ENCODE data around the gene CAPN1.
"Not testable (repeated sequence)": the region's sequence is repeated elsewhere in the genome, so short reads cannot be mapped to it uniquely, and the experiment has no call there.

The CAPN1 gene

DNA sequence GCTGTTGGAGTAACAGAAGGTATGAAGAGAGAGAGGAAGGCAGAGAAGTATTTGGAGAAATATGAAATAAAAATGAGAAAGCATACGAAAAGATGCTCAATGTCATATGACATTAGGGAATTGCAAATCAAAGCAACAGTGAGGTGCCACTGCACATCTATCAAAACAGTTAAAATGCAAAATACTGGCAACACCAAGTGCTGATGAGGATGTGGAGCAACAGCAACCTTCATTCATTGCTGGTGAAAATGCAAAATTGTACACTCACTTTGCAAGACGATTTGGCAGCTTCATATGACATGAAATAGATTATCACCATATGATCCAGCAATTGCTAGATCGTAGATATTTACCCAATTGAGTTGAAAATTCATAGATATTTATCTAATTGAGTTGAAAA lies 21.1 kb upstream of the CAPN1 start:
- no peak for DNase-seq

DNA sequence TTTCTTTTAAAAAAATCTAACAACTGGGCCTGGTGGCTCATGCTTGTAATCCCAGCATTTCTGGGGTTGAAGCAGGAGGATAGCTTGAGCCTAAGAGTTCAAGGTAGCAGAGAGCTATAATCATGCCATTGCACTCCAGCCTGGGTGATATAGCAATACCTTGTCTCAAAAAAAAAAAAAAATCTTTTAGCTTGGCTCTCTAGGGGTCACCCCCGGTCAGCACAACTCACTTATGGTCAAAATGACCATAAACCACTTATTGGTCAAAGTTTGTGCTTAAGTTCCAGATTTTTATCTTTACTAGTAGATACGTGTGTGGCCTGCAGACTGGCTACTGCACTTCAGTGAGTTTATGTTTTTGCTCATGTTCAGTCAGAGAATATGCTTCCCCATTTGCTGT lies 18.0 kb upstream of the CAPN1 start:
- no peak for DNase-seq

DNA sequence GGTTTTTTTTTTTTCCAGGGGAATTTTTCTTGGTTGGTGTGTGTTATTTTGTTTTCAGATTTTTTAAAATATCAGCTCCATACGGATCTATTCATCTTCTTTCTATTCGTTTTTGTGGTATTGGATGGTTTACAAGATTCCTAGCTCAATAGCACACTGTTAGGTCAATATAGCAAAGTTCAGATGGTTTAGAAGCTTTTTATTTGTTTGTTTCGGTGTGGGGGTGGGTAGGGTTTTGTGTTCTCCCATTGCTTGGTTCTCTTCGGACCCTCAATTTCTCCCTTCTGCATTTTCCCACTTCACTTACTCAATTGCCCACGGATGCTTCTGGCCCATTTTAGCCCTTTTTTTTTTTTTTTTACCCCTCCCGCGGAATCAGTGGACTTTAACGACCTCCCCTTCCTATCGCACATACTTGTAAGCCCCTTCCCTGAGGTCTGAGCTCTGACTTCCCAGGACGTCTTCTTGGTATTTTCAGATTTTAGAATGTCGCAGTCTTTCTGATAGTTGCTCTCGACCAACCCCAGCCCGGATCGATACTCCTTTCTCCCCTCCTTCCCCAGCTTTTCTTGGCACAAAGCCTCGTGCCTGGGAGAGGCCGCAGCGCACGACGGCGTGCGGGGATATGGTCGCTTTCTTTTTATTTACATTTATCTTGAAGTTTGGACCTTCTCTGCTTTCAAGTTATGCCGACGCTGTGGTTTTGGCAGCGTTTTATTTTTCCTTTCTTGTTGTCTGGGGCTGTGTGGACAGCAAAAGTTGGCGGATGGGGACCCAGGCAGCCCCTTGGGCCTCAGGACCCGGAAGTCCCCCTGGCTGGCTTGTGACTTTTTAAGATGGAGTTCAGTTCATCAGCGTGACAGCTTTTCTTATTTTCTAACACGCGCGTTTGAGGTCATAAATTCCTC lies 16.1 kb upstream of the CAPN1 start:
- DNase-seq: no peak

DNA sequence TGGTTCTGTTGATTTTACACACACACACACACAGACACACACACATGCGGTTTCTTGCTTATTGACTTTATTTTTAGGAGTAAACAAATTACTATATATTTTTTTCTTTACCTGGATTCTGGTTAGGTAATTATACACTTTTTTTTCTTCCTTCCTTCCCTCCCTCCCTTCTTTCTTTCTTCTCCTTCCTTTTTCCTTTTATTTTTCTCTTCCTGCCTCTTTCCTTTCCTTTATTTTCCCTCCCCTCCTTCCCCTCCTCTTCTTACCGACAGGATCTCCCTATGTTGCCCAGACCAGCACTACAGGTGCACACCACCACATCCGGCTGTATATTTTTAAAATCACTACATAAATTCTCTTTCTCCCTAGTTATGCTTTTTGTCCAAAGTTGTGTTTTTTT lies 14.8 kb upstream of the CAPN1 start:
- no peak for DNase-seq

DNA sequence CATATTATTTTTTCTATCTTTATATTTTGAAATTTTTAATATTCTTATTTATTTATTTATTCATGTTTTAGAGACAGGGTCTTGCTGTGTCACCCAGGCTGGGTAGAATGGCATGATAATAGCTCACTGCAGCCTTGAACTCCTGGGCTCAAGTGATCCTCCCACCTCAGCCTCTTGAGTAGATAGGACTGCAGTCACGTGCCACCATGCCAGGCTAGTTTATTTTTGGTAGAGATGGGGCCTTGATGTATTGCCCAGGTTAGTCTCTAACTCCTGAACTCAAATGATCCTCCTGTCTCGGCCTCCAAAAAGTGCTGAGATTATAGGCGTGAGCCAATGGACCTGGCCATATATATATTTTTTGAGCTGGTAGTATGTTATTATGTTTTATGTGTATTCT lies 14.1 kb upstream of the CAPN1 start:
- no peak for DNase-seq

DNA sequence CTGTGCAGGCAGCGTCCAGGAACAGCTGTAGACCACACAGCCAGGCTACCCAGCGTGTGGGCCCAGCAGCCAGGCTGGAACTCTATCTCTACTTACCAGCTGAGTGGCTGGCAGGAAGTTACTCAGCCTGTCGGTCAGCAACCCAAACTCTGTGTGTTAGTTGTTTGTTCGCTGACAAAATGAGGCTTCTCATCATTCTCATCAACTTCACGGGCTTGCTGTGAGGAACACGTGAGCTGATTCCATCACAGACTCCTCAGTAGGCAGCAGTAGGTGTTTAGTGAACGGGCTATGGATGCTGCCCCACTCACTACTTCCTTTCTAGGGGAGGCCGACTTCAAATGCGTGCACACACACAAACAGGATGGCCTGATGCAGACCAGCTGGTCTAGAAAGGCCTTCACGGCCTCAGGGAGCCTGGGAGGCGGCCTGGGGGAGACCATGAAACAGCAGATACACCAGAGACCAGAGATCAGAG lies 12.5 kb upstream of the CAPN1 start:
- no peak for DNase-seq

DNA sequence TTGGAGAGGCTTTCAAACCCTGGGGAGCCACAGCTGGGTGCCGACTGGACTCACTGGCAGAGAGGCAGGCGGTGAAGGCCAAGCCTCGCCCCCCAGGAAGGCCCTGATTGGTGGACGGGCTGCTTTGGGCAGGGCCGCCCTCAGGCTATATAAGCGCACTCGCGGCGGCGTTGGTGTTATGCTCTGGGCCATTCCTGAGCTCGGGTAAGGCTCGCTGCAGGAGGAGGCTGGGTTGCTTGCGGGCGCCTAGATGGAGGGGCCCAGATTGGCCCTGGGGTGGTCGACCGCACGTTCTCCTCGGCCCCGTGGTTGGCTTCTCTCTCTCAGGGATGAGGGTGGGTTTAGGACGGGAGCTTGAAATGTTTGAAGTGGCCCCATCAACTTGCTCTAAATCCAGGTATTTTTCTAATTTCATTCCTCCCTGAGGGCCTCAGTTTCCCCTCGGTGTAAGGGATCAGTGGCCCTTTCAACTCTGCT lies 11.6 kb upstream of the CAPN1 start, which contains the start of gene SPDYC:
SPDYC (plus strand) TSS at position 176 of the 477 bp plus-strand sequence. CDS start 1,125 bp downstream, outside the sequence.
- no peak for DNase-seq

DNA sequence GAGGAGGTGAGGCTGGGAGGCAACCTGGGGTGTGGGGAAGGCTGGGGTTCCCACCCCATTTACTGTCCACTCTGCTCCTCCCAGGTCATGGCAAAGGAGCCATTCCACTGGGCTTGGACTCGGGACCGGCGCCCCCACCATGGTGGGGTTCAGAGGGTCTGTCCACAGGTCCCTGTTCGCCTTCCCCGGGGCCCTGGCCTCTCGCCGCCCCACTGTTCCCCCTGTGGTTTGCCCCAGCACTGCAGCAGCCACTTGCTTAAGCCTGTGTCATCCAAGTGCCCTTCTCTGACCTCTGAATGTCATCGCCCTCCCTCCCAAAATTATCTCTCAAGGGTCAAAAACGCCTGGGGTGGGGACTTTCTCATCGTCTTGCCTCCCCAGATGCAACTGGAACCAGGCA lies 9.1 kb upstream of the CAPN1 start:
- DNase-seq: no peak

DNA sequence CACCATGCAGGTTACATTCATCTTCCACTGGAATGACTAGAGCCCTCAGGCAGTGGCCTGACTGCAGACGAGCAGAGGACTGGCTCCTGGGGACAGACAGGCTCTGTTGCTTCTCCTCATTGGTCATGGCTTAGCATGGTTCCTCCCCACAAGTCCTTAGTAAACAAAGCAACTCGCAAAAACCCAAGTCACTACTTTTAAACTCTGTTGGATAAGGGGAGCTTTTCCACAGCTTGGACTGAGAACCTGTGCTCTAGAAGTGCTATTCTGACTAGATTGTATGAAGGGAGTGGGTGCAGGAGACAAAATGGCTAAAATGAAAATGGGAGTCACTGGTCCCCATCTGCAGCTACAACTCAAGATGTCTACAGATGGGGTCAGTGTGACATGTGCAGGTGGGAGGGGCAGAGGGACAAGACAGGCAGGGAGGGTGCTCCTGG lies 7.1 kb upstream of the CAPN1 start:
- not testable (repeated sequence) for DNase-seq

DNA sequence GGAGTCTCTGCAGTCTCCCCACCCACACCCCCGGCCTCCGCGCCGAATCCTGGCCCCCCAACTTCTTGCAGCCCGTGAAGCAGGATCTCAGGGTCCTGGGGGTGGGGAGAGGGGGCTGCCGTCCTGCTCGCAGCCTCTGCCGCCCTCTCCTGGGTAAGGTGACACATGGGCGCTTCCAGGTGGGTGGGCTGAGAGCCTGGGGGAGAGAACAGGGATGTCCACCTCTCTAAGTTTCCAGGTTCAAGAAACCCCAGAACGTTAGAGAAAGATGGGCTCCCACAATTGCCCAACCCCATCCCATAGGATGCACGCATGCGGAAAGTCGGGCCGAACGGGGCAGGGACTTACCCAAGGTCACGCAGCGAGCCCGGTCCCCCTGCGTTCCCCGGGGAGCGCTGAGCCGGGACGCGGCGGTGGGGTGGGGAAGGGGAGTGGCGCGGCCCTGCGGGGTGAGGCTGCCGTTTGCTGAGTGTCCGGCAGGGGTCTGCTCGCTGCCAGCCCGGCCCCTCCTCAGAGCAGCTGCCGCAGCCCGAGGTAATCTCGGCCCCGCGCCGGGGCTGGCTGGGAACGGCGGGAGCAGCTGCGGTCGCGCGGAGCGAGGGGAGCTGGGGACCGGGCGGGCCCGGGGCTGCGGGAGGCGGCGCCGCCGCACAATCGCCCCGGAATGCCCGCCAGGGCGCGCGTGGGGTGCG lies 705 bp upstream of the CAPN1 start:
- DNase-seq: peak; percentile 63

DNA sequence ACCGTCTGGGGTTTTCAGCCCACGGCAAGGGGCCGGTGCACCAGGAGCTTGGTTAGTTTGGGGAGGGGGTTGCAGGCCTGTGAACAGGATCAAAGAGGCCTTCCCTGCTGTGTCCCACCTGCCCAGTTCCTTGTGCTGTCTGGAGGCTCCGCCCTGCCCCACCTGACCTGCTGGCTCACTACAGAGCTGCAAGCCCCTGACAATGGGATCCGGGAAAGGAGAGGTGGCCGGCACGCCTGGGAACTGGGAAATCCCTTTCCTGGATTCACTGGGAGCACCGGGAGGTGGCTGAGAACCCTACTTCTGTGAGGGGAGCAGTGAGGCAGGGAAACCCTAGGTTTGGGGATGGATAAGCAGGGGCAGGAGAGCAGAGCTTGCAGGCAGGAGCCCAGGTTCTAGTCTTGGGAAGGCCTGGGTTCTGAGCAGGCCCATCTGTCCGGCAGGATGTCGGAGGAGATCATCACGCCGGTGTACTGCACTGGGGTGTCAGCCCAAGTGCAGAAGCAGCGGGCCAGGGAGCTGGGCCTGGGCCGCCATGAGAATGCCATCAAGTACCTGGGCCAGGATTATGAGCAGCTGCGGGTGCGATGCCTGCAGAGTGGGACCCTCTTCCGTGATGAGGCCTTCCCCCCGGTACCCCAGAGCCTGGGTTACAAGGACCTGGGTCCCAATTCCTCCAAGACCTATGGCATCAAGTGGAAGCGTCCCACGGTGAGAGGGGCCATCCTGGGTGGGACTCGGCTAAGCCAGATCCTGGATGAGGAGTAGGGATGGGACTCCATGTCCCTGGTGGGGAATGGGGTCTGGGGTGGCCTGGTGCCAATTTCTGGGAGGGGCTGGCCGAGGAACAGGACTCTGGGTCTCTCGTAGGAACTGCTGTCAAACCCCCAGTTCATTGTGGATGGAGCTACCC lies 786 bp downstream of the CAPN1 start:
- no peak for DNase-seq

DNA sequence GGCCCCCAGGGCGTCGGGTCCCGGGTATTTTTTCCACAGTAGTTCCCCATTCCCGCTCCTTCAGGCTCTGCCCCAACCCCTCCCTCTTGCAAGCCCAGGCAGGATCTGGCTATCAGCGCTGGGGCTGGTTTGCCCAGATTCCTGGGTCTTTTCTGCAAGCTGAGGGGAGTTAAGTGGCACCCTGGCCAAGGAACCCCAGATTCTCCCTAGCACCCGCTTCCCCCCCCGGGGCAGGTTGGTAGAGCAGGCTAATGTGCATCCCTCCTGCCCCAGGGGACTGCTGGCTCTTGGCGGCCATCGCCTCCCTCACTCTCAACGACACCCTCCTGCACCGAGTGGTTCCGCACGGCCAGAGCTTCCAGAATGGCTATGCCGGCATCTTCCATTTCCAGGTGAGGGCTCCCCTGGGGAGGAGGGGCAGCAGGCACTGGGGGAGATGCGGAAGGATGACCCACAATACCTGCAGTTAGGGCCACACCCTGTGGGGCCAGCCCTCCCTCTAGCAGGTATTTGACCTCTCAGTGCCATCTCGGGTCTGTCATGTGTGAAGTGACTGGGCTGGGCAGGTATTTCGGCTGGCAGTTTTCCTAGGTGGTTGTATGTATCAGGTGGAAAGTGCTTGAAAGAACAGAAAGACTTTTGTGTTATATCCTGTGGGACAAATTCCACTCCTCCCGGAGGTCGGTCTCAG lies 1.6 kb downstream of the CAPN1 start:
- no peak for DNase-seq

DNA sequence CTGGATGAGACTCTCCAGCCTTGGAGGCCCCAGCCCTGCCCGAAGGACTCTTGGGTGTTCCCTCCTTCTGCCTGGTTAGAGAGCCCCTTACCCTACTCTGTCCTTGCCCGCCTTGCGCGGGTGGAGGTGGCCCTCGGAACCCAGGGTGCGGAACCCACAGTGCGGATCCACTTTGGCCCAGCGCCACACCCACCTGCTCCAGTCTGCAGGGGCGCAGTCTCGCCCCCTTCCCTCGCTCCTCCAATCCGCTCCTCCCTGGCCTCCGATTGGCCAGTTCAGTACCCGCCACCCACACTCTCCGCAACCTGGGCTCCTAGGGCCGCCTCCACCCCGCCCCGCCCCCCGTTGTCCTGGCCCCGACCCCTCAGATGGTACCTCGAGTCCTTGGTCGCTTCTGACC lies 2.4 kb downstream of the CAPN1 start:
- no peak for DNase-seq

DNA sequence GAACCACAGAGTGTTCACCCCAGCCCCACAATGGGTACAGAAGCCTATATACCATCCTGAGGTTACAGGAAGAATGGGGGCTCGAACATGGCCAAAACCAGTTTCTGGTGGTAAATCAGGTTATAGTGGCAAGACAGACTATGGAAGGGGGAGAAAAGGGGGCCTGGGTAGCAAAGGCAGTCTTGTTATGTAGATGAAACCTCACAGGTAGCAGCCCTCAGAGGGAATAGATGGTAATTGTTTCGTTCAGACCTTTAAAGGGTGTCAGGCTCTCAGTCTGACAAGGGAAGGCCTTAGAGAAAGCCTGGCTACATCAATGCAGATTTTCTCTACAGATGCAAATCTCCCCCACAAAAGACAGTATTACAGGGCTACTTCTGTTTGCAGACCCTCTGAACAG lies 3.4 kb downstream of the CAPN1 start:
- no peak for DNase-seq

DNA sequence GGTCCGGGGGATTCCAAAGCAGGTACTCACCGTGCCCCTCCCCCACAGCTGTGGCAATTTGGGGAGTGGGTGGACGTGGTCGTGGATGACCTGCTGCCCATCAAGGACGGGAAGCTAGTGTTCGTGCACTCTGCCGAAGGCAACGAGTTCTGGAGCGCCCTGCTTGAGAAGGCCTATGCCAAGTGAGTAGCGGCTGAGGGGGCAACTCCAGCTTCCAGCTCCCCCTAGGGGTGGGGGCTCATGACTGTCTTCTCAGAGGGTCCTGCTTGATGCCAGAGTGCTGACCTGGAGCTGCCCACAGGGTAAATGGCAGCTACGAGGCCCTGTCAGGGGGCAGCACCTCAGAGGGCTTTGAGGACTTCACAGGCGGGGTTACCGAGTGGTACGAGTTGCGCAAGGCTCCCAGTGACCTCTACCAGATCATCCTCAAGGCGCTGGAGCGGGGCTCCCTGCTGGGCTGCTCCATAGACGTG lies 4.2 kb downstream of the CAPN1 start:
- DNase-seq: no peak

DNA sequence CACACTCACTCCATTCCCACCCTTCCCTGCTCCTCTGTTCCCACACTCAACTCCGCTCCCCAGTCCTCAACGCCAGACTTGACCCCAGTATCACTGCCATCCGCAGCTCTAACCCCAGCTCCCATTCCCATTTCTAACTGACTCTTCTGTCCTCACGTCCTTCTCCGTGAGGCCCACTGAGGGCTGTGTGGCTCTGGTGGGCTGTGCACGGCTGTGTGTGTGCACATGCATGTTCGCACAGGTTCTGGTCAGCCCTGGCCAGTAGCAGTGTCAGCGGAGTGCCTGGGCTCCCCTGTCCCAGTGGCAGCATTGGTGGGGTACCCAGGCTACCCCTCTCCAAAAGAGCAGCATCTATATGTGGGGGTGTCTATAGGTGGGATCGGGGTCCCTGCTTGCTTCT lies 5.0 kb downstream of the CAPN1 start:
- DNase-seq: no peak

DNA sequence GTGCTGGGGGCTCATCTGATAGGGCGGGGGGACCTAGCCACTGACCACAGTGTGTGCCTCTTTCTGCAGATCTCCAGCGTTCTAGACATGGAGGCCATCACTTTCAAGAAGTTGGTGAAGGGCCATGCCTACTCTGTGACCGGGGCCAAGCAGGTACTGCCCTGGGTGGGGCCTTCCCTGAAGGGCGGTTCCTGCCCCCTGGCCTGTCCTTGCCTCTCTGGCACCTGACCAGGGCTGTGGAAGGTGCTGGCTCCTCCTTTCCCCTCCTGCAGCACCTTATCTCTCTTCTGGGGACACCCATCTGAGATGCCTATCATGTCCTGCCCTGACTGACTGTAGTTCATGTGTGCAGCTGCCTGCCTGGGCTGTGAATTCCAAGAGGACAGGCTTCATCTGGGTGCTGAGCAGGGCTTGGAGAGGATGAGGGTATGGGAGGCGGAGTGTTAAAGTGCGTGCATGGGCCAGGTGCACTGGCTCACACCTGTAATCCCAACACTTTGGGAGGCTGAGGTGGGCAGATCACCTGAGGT lies 5.5 kb downstream of the CAPN1 start:
- no peak for DNase-seq

DNA sequence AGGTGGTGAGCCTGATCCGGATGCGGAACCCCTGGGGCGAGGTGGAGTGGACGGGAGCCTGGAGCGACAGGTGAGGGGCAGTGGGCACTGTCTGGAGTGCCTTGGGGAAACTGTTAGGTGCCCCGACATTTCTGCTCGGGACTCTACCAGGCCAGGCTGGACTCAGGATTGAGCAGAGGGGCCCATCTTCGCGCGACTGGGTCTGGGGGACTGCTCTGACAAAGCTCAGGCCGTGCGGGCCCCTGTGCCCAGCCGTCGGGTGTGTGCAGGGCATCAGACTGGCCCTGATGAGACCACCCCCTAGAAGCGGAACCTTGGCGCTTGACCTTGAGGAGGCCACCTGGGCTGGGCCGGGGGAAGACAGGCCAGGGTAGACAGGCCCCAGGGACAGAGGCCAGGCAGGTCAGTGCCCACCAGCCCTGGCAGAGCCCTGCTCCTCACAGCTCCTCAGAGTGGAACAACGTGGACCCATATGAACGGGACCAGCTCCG lies 6.3 kb downstream of the CAPN1 start:
- DNase-seq: no peak

DNA sequence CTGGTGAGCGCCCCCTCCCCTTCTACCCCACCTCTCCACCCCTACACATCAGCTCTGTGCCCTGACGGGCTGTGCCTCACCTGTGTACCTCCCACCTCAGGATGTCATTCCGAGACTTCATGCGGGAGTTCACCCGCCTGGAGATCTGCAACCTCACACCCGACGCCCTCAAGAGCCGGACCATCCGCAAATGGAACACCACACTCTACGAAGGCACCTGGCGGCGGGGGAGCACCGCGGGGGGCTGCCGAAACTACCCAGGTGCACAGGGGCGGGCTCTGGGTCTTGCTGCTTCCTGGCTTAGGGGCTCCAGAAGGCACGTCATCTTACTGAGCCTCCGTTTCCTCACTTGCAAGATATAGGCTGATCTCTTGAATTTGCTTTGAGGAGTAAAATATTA lies 6.8 kb downstream of the CAPN1 start:
- no peak for DNase-seq

DNA sequence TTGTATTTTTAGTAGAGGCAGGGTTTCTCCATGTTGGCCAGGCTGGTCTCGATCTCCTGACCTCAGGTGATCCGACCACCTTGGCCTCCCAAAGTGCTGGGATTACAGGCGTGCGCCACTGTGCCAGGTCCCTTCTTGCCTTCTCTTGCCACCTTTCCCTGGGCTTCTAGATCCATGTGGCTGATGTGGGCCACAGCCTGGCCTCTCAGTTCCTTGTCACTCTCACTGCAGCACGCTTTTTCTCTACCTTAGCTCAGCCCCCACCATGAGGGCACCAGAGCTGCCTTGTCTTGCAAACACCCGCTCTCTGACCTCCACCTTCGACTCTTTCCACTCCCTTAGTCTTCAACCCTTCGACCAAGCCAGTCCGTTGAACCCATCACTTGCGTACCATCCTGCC lies 7.5 kb downstream of the CAPN1 start:
- no peak for DNase-seq

DNA sequence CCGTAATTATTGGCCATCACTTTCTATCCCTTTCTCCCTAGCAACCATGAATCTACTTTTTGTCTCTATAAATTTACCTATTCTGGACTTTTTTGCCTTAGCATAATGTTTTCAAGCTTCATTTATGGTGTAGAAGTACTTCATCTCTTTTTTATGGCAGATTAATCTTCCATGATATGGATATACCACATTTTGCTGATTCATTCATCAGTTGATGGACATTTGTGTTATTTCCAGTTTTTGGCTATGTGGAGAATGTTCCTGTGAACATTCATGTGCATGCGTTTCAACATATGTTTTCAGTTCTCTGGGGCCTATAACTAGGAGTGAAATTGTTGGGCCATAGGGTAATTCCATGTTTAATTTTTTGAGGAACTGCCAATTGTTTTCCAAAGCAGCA lies 12.8 kb downstream of the CAPN1 start:
- DNase-seq: no peak

DNA sequence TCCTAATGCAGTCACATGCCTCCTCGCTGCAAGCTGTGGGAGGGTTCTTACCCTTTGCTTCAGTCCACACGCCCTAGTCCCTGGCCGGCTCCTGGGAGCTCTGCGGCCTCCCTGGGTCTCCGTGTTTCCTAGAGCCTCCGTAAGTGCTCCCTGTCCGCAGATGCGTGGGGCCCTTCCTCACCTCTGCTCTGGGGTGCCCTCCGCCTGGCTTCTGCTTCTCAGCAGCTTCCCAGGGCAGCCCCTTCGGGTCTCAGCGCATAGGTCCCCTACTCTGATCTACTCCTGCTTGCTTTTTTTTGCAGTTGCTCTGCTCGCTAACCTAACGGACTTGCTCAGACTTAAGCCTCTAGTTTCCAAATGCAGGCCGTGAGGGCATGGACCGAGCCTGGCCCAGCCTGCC lies 22.4 kb downstream of the CAPN1 start:
- no peak for DNase-seq
